ENCODE measurements around the gene ABI1. TPM values are rescaled to one million over a fixed set of nuclear protein-coding genes. Genes with fewer than 3 reads are reported as not detected.

Gene ABI1
- total and polyA plus RNA-seq, 2 of the 4 experiments (the other 2 are of a cell fraction): 49.6 to 71.3 TPM

GRCh38 chr10:26797340-26797739 is 63.4 kb downstream of the ABI1 start:
- H2AFZ ChIP-seq (replicated peaks; ENCODE audit: low read length, poor library complexity): no peak overlapping the region
- ATAC-seq (ENCODE audit: low read depth) (no peak), DNase-seq (no peak)
- no peak overlapping the region for H4K5ac ChIP-seq (ENCODE audit: low read depth, low read length)
- H2BK15ac ChIP-seq (ENCODE audit: low read depth, low read length): no peak overlapping the region
- no peak overlapping the region for H3K18ac ChIP-seq (ENCODE audit: low read depth, low read length)
- H3K14ac ChIP-seq (replicated peaks; ENCODE audit: low read depth, low read length): no peak overlapping the region
- no peak overlapping the region for H3K4me3 ChIP-seq (ENCODE audit: insufficient read depth, low read depth, low read length)
- dilution Hi-C loops (cut with HindIII; ENCODE audit: low sequenced_read_pairs, unreplicated experiment): no loop called here
- H2AK5ac ChIP-seq (ENCODE audit: low read depth, low read length): no peak overlapping the region
- no peak overlapping the region for H3K4ac ChIP-seq (ENCODE audit: low read depth, low read length)
- H3K9ac ChIP-seq (ENCODE audit: low read depth, low read length): no peak overlapping the region
- no peak overlapping the region for H2BK5ac ChIP-seq (ENCODE audit: low read depth, low read length, poor library complexity, severe bottlenecking)
- POLR2A ChIA-PET (ENCODE audit: unreplicated experiment): no interaction called here
- in situ Hi-C loops (cut with MboI; ENCODE audit: low sequenced_read_pairs): no loop called here
- TF ChIP-seq NFE2L2 (IDR thresholded peaks at IDR 0.05; ENCODE audit: low read depth, low read length) (no peak), POLR2A (IDR thresholded peaks at IDR 0.05; ENCODE audit: low read depth, low read length) (no peak), CEBPB (IDR thresholded peaks at IDR 0.05; ENCODE audit: low read depth, low read length) (no peak), MAFK (IDR thresholded peaks at IDR 0.05; ENCODE audit: low read depth, low read length) (no peak), CTCF (conservative IDR thresholded peaks at IDR 0.05; ENCODE audit: low read depth, low read length) (no peak), USF2 (IDR thresholded peaks at IDR 0.05; ENCODE audit: low read depth, low read length) (no peak), SMC3 (IDR thresholded peaks at IDR 0.05; ENCODE audit: low read depth, low read length) (no peak), MAZ (IDR thresholded peaks at IDR 0.05; ENCODE audit: borderline replicate concordance, low read depth, low read length) (no peak), RAD21 (IDR thresholded peaks at IDR 0.05; ENCODE audit: low read length) (no peak), ELK1 (IDR thresholded peaks at IDR 0.05; ENCODE audit: borderline replicate concordance, low read depth, low read length) (no peak), CHD1 (IDR thresholded peaks at IDR 0.05; ENCODE audit: low read depth, low read length) (no peak), RCOR1 (IDR thresholded peaks at IDR 0.05; ENCODE audit: insufficient replicate concordance, low read length) (no peak)
- H3K4me1 ChIP-seq (ENCODE audit: control insufficient read depth, insufficient read depth, low read length): peaks cover under 1% of the 10 kb centered on the region; the same call in 1 of the 2 replicates
- no peaks in the 10 kb centered on the region for H3K9me3 ChIP-seq (ENCODE audit: control insufficient read depth, insufficient read depth, low read length)
- H3K27ac ChIP-seq (ENCODE audit: insufficient read depth, low read length): no peak overlapping the region
- no peak overlapping the region for H3K23ac ChIP-seq (ENCODE audit: low read depth, low read length)
- no peak overlapping the region for H2BK20ac ChIP-seq (ENCODE audit: low read depth, low read length)
- peaks cover 6% of the 10 kb centered on the region for H4K20me1 ChIP-seq (ENCODE audit: insufficient read depth, low read length)
- no peak overlapping the region for H3K4me2 ChIP-seq (ENCODE audit: low read depth, low read length)
- no peaks in the 10 kb centered on the region for H3K36me3 ChIP-seq (ENCODE audit: control insufficient read depth, insufficient read depth, low read length)
- intact Hi-C loops (cut with micrococcal nuclease): no loop called here
- H3K79me1 ChIP-seq (ENCODE audit: low read depth in 1 of 2, low read length in 2 of 2): peaks cover 39 to 51% of the 10 kb centered on the region in 2 experiments
- no peak overlapping the region for H2AK9ac ChIP-seq (replicated peaks; ENCODE audit: low read depth, low read length, poor library complexity)
- H4K8ac ChIP-seq (ENCODE audit: low read depth in 2 of 2, low read length in 2 of 2): no peak overlapping the region
- WGBS, 2 experiments (ENCODE audit: extremely low coverage in 2 of 2, insufficient read length in 1 of 2): no CpG with 5 or more reads among the region's 2 CpGs
- peaks cover 3% of the 10 kb centered on the region; the same call in 1 of the 2 replicates for H3K9me1 ChIP-seq (ENCODE audit: insufficient read depth, low read length)
- no TSS peak for BruUV-seq (replicated peaks)
- no peak overlapping the region for H4K91ac ChIP-seq (ENCODE audit: insufficient read depth, low read depth, low read length)
- H3K27me3 ChIP-seq (ENCODE audit: control insufficient read depth, insufficient read depth, low read length): no peaks in the 10 kb centered on the region
- no peak overlapping the region for H3K56ac ChIP-seq (ENCODE audit: extremely low read depth, insufficient read depth, low read length)
- H2BK120ac ChIP-seq (ENCODE audit: low read depth, low read length): no peak overlapping the region
- CTCF ChIA-PET: interaction anchor here (0.6 to 1.0 kb wide), 2 partner anchors 17 to 18 kb away, joined by 3 read pairs; no protein-coding TSS in a partner anchor
